Panc1 (cell line): ENCODE results near the gene IL20RB. TPM values are rescaled to one million over a fixed set of nuclear protein-coding genes. Genes with fewer than 3 reads are reported as not detected.

Source experiments
- ATAC-seq: fragments of 200-7000 bp; cut with Tn5 transposase; 2 replicates; pipeline ENCODE4 v1.9.1; 2020; ENCODE audit warnings: mild to moderate bottlenecking, moderate library complexity
- BruUV-seq: library from RNA; stranded (reverse); fragments of 400-500 nt; replicated peaks from 2 replicates; lab custom pipeline; 2021; lab: Mats Ljungman, UMichigan
- CTCF ChIA-PET: fragments of 300-600 bp; sonication (Branson Sonifier 250); formaldehyde crosslinking; loops from one replicate; lab custom pipeline; 2022; ENCODE audit warnings: antibody characterized with exemption; lab: Charles Lee
- POLR2A ChIA-PET: fragments of 300-600 bp; sonication (Branson Sonifier 250); formaldehyde crosslinking; loops from one replicate; lab custom pipeline; 2022; ENCODE audit warnings: antibody characterized with exemption; lab: Charles Lee
- DNase-seq: peaks from one replicate; pipeline ENCODE4 v3.0.0-alpha.2; 2010; ENCODE audit warnings: low read depth, low spot score
- H3K27ac ChIP-seq: 2 replicates; pipeline ENCODE4 v1.5.1; 2011; ENCODE audit warnings: mild to moderate bottlenecking, low read length, inconsistent platforms
- H3K27me3 ChIP-seq: fragments of 200-500 bp; sonication (Bioruptor generic); 2 replicates; pipeline ENCODE4 v1.6.0; 2014; ENCODE audit warnings: low read length, inconsistent platforms; ENCODE audit not compliant: control insufficient read depth, insufficient read depth
- H3K36me3 ChIP-seq: fragments of 200-500 bp; sonication (Bioruptor generic); 2 replicates; pipeline ENCODE4 v1.5.1; 2014; ENCODE audit warnings: inconsistent platforms, mild to moderate bottlenecking, low read length, moderate library complexity; ENCODE audit not compliant: control insufficient read depth, insufficient read depth
- H3K4me1 ChIP-seq: 2 replicates; pipeline ENCODE4 v1.5.1; 2011; ENCODE audit warnings: inconsistent platforms, mild to moderate bottlenecking, low read length, moderate library complexity; ENCODE audit not compliant: control insufficient read depth, insufficient read depth
- H3K4me3 ChIP-seq, 2 experiments: 2 replicates each; pipeline ENCODE4 v1.5.1; 2011 to 2012; ENCODE audit warnings: low read depth in 2 of 2, low read length in 2 of 2, mild to moderate bottlenecking in 2 of 2, inconsistent platforms in 1 of 2, moderate library complexity in 1 of 2
- H3K9me3 ChIP-seq: fragments of 200-500 bp; sonication (Bioruptor generic); 2 replicates; pipeline ENCODE4 v1.5.1; 2014; ENCODE audit warnings: low read depth, mild to moderate bottlenecking, inconsistent platforms, low read length, moderate library complexity; ENCODE audit not compliant: control insufficient read depth, insufficient read depth
- POLR2AphosphoS5 ChIP-seq: IDR thresholded peaks from 2 replicates; pipeline ENCODE4 v1.6.1; 2012; ENCODE audit warnings: mild to moderate bottlenecking, low read depth, low read length, moderate library complexity
- SIN3A ChIP-seq: IDR thresholded peaks from 2 replicates; pipeline ENCODE4 v1.6.1; 2012; ENCODE audit warnings: low read depth, mild to moderate bottlenecking, low read length, moderate library complexity, borderline replicate concordance; ENCODE audit not compliant: insufficient read depth
- TCF7L2 ChIP-seq: IDR thresholded peaks from 2 replicates; pipeline ENCODE4 v1.6.1; 2011; ENCODE audit warnings: mild to moderate bottlenecking, low read depth, low read length, inconsistent platforms
- in situ Hi-C: cut with HindIII; loops from 2 replicates; pipeline ENCODE4 v1.10.0; 2016; ENCODE audit warnings: low sequenced_read_pairs, low pct_unique_long_range_greater_than_20kb
- intact Hi-C: fragments of 100-400 bp; cut with micrococcal nuclease; formaldehyde crosslinking; loops from one replicate; pipeline ENCODE4 v1.10.0; 2022; ENCODE audit not compliant: unreplicated experiment
- total RNA-seq: library from RNA; stranded (reverse); gene quantifications from one replicate; pipeline ENCODE4 v1.2.1, GENCODE V29; 2021; ENCODE audit not compliant: unreplicated experiment
- TF ChIP-seq, protein P1 (sequence below): fragments of 450-650 bp; IDR thresholded peaks from 2 replicates; pipeline ENCODE4 v1.5.1; 2017; ENCODE audit warnings: mild to moderate bottlenecking
- TF ChIP-seq, protein P2 (sequence below), 2 experiments: IDR thresholded peaks; 2 replicates each; pipeline ENCODE4 v1.6.1; 2011 to 2012; ENCODE audit warnings: low read depth in 2 of 2, control low read depth in 1 of 2, low read length in 1 of 2, mild to moderate bottlenecking in 1 of 2, moderate library complexity in 1 of 2; ENCODE audit not compliant: insufficient read depth in 1 of 2

Gene IL20RB
- total RNA-seq, 1 experiment from 2014 or later: 1.7 TPM

- no peak for TF ChIP-seq POLR2AphosphoS5
- TF ChIP-seq, protein P1, sequence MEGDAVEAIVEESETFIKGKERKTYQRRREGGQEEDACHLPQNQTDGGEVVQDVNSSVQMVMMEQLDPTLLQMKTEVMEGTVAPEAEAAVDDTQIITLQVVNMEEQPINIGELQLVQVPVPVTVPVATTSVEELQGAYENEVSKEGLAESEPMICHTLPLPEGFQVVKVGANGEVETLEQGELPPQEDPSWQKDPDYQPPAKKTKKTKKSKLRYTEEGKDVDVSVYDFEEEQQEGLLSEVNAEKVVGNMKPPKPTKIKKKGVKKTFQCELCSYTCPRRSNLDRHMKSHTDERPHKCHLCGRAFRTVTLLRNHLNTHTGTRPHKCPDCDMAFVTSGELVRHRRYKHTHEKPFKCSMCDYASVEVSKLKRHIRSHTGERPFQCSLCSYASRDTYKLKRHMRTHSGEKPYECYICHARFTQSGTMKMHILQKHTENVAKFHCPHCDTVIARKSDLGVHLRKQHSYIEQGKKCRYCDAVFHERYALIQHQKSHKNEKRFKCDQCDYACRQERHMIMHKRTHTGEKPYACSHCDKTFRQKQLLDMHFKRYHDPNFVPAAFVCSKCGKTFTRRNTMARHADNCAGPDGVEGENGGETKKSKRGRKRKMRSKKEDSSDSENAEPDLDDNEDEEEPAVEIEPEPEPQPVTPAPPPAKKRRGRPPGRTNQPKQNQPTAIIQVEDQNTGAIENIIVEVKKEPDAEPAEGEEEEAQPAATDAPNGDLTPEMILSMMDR: no peak
- TF ChIP-seq TCF7L2: no peak
- TF ChIP-seq SIN3A: no peak
- TF ChIP-seq, protein P2, sequence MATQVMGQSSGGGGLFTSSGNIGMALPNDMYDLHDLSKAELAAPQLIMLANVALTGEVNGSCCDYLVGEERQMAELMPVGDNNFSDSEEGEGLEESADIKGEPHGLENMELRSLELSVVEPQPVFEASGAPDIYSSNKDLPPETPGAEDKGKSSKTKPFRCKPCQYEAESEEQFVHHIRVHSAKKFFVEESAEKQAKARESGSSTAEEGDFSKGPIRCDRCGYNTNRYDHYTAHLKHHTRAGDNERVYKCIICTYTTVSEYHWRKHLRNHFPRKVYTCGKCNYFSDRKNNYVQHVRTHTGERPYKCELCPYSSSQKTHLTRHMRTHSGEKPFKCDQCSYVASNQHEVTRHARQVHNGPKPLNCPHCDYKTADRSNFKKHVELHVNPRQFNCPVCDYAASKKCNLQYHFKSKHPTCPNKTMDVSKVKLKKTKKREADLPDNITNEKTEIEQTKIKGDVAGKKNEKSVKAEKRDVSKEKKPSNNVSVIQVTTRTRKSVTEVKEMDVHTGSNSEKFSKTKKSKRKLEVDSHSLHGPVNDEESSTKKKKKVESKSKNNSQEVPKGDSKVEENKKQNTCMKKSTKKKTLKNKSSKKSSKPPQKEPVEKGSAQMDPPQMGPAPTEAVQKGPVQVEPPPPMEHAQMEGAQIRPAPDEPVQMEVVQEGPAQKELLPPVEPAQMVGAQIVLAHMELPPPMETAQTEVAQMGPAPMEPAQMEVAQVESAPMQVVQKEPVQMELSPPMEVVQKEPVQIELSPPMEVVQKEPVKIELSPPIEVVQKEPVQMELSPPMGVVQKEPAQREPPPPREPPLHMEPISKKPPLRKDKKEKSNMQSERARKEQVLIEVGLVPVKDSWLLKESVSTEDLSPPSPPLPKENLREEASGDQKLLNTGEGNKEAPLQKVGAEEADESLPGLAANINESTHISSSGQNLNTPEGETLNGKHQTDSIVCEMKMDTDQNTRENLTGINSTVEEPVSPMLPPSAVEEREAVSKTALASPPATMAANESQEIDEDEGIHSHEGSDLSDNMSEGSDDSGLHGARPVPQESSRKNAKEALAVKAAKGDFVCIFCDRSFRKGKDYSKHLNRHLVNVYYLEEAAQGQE (IDR thresholded peaks at IDR 0.05; ENCODE audit: insufficient read depth in 1 of 2, low read depth in 2 of 2, low read length in 1 of 2): no peak
- Histone ChIP-seq H3K4me3 (no peak overlapping the region), H3K4me1 (no peaks in the 10 kb centered on the region), H3K9me3 (no peaks in the 10 kb centered on the region), H3K27me3 (peaks cover 10% of the 10 kb centered on the region; the same call in 1 of the 2 replicates), H3K36me3 (no peaks in the 10 kb centered on the region), H3K27ac (no peak overlapping the region)
- no peak for DNase-seq
- ChIA-PET CTCF (no interaction called here), POLR2A (no interaction called here)
- in situ Hi-C loops (no loop called here), intact Hi-C loops (no loop called here)
- no peak for ATAC-seq
- no TSS peak for BruUV-seq
Observed at GRCh38 chr3:137041251-137041650, 83.5 kb downstream of the IL20RB start.

DNA sequence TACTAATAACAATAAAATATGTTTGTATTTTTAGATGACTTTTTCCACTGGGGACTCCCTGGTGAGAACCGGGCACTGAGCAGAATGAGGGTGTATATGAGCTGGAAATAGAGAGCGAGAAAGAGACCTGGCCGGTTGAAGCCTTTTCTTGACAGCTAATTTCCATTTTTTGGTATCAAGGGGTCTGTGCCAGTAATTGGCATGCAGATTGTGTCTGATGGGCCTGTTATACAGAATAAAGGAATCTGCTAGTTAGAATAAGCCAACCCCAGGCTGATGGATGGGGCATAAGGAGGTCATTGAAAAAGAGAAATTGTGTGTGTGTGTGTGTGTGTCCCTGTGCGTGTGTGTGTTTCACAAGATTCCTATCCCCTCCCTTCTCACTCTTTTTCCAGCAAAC is 83.9 kb downstream of the IL20RB start:
- H3K9me3 ChIP-seq: no peaks in the 10 kb centered on the region
- ChIA-PET CTCF (no interaction called here), POLR2A (no interaction called here)
- H3K27ac ChIP-seq: no peak overlapping the region
- no peak overlapping the region for H3K4me3 ChIP-seq
- H3K27me3 ChIP-seq: peaks cover 10% of the 10 kb centered on the region
- H3K36me3 ChIP-seq: no peaks in the 10 kb centered on the region
- BruUV-seq: no TSS peak
- in situ Hi-C loops (no loop called here), intact Hi-C loops (no loop called here)
- TF ChIP-seq SIN3A (no peak), POLR2AphosphoS5 (no peak), TCF7L2 (no peak)
- TF ChIP-seq, protein P1: no peak
- TF ChIP-seq, protein P2 (IDR thresholded peaks at IDR 0.05; ENCODE audit: insufficient read depth in 1 of 2, low read depth in 2 of 2, low read length in 1 of 2): no peak
- H3K4me1 ChIP-seq: no peaks in the 10 kb centered on the region
- DNase-seq (no peak), ATAC-seq (no peak)
